ENCODE data around the gene ARHGAP24. TPM values are rescaled to one million over a fixed set of nuclear protein-coding genes. Genes with fewer than 3 reads are reported as not detected.

ARHGAP24 gene
- total and polyA plus RNA-seq, 2 donors (not counting 3 experiments of a cell fraction or from before 2014, with no cell fraction given), result 52.1 to 79.4 TPM

DNA sequence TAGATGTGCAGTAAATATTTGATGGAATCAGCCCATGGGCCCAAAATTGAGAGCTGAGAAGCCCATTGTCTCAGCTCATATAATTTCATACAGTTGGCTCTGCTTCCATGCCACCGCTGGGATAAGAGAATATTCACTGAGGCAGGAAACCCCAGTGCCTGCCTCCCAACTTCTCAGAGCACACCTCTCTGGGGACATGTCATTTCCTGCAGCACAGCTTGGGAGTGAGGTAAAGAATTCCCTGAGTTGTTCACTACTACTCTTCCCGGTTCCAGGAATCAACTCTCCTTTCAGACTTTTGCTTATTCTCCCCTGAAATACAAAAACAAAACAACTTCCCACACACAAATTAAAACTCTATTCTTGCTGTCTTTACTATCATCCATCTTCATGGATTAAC lies 495.6 kb downstream of the ARHGAP24 start:
- no peaks in the 10 kb centered on the region for H3K9me1 ChIP-seq (replicated peaks; ENCODE audit: control insufficient read depth, extremely low read depth, insufficient read depth, low read length)
- no peak for TF ChIP-seq CTCF (IDR thresholded peaks at IDR 0.05; ENCODE audit: extremely low read depth in 1 of 2, insufficient read depth in 1 of 2, low read depth in 1 of 2, low read length in 2 of 2)
- TF ChIP-seq, protein P1, sequence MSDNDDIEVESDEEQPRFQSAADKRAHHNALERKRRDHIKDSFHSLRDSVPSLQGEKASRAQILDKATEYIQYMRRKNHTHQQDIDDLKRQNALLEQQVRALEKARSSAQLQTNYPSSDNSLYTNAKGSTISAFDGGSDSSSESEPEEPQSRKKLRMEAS (IDR thresholded peaks at IDR 0.05; ENCODE audit: insufficient read depth, insufficient read length), result no peak
- no peak for TF ChIP-seq EZH2 (IDR thresholded peaks at IDR 0.05; ENCODE audit: borderline replicate concordance, low read depth, low read length, severe bottlenecking)
- TF ChIP-seq GATA2 (IDR thresholded peaks at IDR 0.05; ENCODE audit: insufficient read depth, insufficient read length, low read depth, low read length), result no peak
- no peak for TF ChIP-seq POLR2A (IDR thresholded peaks at IDR 0.05; ENCODE audit: low read depth, low read length)
- no peak for TF ChIP-seq JUN (IDR thresholded peaks at IDR 0.05; ENCODE audit: borderline replicate concordance, insufficient read depth, insufficient read length, low read depth)
- TF ChIP-seq MYC (IDR thresholded peaks at IDR 0.05; ENCODE audit: low read depth, low read length), result no peak
- TF ChIP-seq FOS (IDR thresholded peaks at IDR 0.05; ENCODE audit: borderline replicate concordance, insufficient read depth, low read length), result no peak
- no peak for TF ChIP-seq POLR2AphosphoS5 (IDR thresholded peaks at IDR 0.05; ENCODE audit: insufficient read depth, low read depth, low read length)
- ChIA-PET POLR2A (no interaction called here), CTCF (interaction anchor here (1.0 to 6.0 kb wide), 9 partner anchors 9 to 886 kb away, joined by 3 to 176 read pairs (median 5); no protein-coding TSS in a partner anchor)
- H3K9me3 ChIP-seq (replicated peaks; ENCODE audit: control insufficient read depth, insufficient read depth, low read length), result no peaks in the 10 kb centered on the region
- H3K4me1 ChIP-seq (ENCODE audit: control insufficient read depth, extremely low read depth, insufficient read depth, low read length), result peaks cover 52% of the 10 kb centered on the region
- dilution Hi-C loops (cut with MboI; ENCODE audit: extremely low pct_ligation_motif_present, low sequenced_read_pairs), result no loop called here
- BruUV-seq (replicated peaks), result no TSS peak
- H3K9ac ChIP-seq (replicated peaks; ENCODE audit: extremely low read depth, insufficient read depth, low read length), result no peak overlapping the region
- no peak for DNase-seq (ENCODE audit: low read depth, low spot score)
- peaks cover 0 to 3% of the 10 kb centered on the region in 2 experiments for H3K36me3 ChIP-seq (ENCODE audit: control insufficient read depth in 2 of 2, extremely low read depth in 1 of 2, insufficient read depth in 2 of 2, low read length in 2 of 2)
- intact Hi-C loops (cut with micrococcal nuclease), result no loop called here
- no peaks in the 10 kb centered on the region for H4K20me1 ChIP-seq (replicated peaks; ENCODE audit: control insufficient read depth, extremely low read depth, insufficient read depth, low read length)
- no peak overlapping the region for H3K4me2 ChIP-seq (ENCODE audit: insufficient read depth, low read length)
- no peak overlapping the region for H3K4me3 ChIP-seq (replicated peaks in 1 of 3; ENCODE audit: insufficient read depth in 1 of 3, low read depth in 1 of 3, low read length in 3 of 3)
- no peak overlapping the region for H3K27ac ChIP-seq (ENCODE audit: insufficient read depth, low read depth, low read length)
- no peak for FAIRE-seq
- H3K27me3 ChIP-seq (ENCODE audit: control insufficient read depth in 2 of 2, insufficient read depth in 2 of 2, low read length in 2 of 2), result no peaks in the 10 kb centered on the region
- no peak overlapping the region for H2AFZ ChIP-seq (ENCODE audit: low read depth, low read length)
- peaks cover 74% of the 10 kb centered on the region for H3K79me2 ChIP-seq (ENCODE audit: control insufficient read depth, insufficient read depth, low read length)

Data from endothelial cell of umbilical vein (primary cell).